HG03135 (cell line): Measurements from ENCODE around the gene TEX35.
"Not testable (repeated sequence)": the region's sequence is repeated elsewhere in the genome, so short reads cannot be mapped to it uniquely, and the experiment has no call there.

ENCODE experiments used
- ATAC-seq: cut with Tn5 transposase; IDR thresholded peaks from one replicate; pipeline ENCODE4 v1.9.1; 2021; ENCODE audit warnings: mild to moderate bottlenecking, moderate library complexity; ENCODE audit not compliant: unreplicated experiment

TEX35 gene

DNA sequence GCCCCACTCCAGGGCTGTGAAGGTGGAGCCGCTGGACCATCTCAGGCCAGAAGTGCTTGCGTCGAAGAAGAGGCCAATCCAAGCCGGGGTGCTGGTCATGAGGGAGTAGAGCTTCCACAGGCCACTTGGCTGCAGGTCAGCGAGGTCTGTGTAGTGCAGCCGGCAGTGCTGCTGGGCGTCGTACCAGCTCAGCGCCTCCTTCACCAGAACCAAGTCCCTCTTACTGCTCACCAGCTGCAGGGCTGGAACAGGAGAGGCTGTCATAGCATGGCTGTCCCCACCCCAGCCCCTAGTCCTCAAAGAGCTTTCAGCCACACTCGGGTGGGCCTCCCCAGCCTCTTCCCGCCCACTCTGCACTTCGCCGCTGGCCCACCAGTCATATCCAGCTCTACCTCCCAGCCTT lies 18.3 kb upstream of the TEX35 start:
- ATAC-seq, result no peak

DNA sequence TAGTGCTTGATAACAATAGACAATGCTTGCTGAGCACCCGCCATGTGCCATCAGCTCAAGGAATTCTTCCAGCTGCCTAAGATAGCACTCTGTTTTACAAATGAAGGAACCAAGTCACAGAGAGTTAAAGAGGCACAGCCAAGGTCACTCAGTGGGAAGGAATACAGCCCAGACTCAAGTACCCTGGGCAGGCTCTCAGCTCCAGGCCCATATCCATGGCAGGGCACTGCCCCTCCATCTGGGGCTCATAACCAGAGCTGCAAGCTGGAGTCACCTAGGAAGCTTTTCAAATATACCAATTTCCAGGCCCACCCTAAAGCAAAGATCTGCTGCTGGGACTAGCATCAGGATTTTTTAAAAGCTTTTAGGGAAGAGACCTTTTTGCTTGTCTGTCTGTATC lies 17.8 kb upstream of the TEX35 start:
- no peak for ATAC-seq

DNA sequence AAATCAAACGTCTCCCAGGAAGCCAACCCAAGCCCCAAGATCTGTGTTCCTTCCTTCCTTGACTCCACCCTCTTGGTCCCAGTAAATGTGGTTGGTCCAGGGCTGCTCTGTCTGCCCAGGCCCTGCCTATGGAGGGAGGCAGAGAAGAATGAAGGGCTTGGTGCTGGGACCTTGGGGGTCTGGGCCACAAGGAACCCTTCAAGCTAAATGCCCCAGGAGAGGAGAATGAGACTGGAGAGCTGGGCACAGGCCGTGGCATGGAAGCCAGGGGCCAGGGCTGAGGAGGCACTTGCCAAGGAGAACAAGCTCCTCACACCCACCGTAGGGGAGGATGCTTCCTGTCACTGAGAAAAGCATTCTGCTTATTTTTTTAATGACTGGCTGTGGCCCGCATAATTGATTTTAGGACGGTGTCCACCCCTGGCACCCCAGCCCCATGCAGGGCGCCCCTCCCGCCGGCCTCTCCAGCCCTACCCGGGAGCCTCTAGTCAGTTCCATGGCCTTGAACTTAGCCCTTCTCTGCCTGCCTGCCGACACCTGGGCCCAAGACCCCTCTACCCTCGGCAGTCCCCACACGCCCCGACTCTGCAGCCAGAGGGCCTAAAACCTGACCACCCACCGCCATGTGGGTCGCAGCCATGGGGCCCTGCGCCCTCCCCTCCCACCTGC lies 17.0 kb upstream of the TEX35 start:
- no peak for ATAC-seq

DNA sequence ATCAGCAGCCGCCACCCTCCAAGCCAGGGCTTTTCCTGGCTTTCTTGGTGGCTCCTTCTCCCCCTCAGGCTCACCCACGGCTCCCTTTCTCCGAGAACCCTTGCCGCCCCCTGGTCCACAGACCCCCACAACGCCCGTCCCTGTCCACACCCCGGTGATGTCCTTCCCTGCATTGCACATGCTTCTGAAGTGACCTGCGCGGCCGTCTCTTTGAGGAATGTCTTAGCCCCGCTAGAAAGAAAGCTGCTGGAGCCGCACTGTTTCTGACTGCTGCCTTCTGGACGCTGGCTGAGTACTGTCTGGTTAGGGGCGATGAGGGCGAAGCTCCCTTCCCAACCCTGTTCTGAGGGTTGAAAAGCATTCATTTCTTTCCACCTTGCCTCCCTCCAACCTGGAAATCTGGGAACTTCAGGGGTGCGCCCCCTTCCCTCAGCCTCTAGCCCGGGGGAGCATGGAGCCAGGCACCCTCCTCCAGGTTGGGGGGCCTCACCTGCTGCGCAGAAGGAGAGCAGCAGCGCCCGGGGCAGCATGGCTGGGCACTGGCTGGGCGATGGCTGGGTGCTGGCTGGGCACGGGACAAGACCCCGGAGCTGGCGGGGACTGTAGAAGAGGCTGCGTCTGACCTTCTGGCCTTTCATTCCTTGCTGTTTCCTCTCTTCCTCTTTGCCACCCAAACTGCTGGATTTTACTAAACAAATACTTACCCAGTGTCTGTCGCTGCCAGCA lies 16.3 kb upstream of the TEX35 start, which contains the start of gene CLEC20A:
Gene CLEC20A (minus strand): TSS at position 555 of the 726 bp plus-strand sequence. CDS start 25 bp downstream, at position 530.
- ATAC-seq, result no peak

DNA sequence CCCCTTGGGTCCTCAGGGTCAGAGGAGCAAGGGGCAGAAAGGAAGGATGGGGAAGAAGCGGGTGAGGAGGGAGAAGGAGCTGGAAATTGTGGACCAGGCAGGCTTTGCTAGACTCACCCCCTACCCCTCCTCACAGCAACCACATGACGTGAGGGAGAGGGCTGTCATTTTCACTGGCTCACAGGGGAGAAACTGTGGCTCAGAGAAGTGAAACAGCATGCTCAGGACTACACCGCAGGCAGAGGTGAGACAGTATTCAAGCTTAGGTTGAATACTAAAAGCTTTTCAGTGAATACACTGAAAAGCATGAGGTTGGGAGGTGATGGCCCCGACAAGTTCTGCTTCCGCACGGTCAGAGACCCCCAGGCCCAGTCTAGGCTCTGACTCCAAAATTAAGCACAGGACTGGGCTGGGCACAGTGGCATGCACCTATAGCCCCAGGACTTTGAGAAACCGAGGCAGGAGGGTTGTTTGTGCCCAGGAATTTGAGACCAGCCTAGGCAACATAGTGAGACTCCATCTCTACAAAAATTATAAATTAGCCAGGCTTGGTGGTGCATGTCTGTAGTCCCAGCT lies 14.9 kb upstream of the TEX35 start:
- ATAC-seq, result no peak

DNA sequence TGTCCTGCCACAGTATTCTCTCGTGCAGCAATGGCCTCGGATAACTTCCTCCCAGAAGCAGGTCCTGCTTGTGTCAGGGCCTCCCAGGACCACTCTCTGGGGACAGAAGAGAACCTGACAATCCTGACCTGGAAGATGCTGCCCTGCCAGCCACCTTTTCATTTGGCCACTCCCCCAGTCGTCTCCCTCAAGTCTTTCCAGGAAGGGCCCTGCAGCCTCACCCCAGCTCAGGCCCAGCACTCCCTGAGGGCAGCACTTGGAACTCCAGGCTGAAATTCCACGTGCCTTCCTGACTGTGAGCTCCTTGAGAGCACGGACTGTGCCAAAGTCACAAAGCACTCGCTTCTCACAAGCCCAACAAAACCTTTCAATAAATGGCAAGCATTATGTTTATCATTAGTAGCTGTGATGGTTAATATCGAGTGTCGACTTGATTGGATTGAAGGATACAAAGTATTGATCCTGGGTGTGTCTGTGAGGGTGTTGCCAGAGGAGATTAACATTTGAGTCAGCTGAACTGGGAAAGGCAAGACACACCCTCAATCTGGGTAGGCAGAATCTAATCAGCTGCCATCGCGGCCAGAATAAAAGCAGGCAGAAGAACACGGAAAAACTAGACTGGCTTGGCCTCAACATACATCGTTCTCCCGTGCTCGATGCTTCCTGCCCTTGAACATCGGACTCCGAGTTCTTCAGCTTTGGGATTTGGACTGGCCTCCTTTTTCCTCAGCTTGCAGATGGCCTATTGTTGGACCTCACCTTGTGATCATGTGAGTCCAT lies 13.8 kb upstream of the TEX35 start:
- no peak for ATAC-seq

DNA sequence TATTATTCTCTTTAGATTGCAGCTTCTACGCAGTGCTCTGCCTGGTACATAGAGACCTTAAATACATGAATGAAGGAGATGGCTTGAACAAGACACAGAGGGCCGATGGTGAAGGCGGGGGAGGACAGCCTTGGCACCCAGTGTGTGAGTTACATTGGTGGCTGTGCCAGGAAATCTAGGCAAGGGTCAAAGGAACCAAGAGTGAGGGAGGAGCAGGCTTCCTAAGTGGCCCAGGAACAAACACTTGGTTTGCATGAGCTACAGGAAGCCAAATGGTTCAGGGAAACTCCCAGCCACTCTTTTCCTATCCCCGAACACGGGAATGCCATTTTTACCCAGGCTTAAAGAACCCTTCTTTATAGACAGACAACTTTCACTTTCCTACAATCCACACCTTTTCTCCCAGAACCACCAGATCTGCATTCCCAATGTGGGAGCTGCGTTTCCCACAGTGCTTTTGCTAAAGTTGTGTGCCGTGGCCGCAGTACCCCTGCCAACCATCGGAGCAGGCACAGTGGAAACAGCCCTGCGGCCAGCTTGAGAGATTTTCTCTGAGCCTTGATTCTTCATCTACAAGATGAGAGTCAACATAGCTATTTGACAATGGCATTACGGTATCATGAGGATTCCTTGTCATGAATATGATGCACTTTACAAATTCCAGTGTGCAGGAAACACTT lies 12.7 kb upstream of the TEX35 start:
- ATAC-seq, result no peak

DNA sequence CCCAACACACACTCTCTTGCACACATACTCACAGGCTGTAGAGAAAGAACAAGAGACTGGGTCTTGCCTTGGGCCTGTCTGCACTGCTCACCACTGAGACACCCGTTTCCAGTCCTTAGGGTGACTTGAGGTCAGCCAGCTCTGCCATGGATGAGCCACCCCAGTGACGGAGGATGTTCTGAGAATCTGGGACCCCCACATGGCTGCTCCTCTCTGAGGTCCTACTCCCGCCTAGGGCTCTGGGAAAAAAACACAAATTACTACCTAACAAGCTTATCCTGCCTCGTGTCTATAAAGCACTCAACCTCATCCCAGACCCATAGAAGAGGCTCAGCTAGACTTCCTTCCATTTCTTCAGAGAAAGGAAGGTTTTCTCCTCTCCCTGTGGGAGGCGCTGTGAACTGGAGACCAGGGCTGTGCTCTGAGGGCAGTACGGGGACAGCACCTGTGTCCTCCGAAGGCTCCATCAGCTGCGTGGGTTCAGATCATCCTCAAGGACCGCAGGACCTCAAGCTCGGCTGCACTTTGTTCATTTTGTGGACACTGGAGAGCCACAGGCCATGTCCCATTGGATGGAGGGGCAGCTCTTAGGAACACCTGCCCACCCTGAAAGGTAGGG lies 11.9 kb upstream of the TEX35 start:
- no peak for ATAC-seq

DNA sequence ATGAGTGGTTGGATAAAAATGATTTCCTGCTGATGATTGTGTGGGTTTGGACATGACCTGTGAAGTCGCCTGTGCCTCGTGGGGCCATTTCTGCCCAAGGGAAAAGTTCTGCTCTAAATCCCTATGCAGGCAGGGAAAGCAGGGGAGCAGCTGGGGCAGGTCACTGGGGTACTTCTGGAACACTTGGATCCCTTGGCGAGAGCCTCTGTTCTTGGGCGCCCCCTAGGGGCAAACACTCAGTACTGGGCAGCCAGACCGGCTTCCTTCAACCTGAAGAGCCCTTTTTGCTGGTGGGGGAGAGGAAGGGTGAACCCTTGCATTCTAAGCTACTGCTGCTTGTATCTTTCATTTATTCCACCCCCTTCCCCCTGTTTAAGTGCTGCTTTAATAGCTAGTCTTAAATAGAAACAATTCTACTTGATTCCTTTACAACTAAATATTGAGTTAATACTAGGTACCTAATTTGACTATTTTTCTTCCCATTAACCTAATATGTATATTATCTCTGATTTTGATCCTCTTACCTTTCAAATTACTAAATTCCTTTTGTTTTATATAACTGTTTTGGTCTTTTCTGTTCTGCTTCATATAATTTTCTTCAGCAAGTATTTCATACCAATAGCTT lies 11.1 kb upstream of the TEX35 start:
- peak; percentile 78 for ATAC-seq

DNA sequence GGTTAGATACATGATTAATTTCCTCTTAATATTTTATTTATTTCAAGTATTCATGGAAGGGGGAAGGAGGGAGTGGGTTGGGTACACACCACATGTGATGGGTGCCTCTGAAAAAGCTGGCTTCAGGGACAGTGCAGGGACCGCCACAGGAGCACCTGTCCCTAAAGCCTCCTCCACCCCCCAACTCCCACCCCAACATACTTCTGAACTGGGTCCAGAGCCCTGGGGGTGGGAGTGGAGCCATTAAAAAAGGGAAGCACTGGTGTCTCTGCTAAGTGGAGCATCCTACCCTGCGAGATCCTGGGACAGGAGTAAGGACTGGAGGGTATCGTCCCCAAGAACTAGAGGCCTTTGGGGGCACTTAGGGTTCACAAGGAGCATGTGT lies 10.6 kb upstream of the TEX35 start:
- ATAC-seq, result no peak

DNA sequence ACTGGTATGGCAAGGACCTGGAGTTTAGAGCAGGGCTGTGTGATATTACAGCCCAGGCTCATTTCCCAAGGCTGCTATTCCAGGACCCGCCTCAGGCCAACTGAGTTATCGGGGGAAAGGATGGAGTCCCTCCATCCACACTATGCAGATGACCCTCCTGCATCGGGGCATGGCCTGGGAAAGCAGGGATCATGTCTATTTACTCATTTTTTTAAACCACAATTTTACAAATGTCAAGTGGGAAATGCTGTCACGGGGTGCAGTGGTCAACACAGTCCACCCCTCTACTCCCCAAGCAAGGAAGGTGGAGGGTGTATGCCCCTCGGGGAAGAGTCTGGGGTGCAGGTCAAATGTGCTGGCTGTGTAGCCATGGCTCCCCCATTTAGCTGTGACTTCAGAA lies 10.1 kb upstream of the TEX35 start:
- no peak for ATAC-seq

DNA sequence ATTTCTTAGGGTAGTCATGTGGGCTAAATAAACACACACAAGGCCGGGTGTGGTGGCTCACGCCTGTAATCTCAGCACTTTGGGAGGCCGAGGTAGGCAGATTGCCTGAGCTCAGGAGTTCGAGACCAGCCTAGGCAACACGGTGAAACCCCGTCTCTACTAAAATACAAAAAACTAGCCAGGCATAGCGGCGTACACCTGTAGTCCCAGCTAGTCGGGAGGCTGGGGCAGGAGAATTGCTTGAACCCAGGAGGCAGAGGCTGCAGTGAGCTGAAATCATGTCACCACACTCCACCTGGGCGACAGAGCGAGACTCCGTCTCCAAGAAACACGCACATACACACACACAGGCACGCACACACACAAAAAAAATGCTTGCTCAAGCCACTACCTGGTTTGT lies 9.6 kb upstream of the TEX35 start:
- not testable (repeated sequence) for ATAC-seq

DNA sequence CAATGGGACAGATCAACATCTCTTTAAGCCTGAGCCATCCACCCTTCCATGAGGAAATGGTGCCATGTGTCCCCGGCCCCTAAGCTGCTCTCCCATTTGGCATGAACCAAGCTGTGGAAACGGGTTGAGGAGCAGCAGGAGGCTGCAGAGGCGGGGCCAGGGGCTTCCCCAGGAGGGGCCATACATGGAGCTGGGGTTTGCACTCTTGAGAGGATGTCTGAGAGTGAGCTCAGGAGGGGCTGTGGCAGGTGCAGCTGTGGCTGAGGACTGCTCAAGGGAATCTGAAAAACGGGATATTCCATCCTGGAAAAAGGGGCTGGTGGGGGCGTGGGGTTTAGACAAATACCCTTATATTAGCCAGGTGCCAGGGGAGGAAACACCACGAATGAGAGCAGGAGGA lies 9.1 kb upstream of the TEX35 start:
- no peak for ATAC-seq

DNA sequence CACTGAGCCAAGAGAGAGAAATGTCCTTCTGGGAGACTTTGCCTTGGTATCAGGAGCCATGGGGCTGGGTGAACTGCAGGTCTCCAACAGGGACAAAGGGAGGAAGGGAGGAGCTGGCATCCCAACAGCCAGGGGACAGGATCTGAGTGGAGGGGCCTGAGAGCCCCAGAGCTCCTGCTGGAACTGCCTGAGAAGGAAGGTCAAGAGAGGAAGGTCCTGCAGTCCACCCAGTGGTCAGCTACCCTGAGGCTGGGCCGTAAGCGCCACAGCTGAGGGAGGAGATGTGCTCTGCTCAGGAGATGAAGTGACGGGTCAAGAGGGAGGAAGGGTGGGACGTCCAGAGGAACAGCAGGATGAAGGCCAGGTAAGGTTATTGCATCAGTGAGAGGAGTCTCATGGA lies 8.6 kb upstream of the TEX35 start:
- no peak for ATAC-seq

DNA sequence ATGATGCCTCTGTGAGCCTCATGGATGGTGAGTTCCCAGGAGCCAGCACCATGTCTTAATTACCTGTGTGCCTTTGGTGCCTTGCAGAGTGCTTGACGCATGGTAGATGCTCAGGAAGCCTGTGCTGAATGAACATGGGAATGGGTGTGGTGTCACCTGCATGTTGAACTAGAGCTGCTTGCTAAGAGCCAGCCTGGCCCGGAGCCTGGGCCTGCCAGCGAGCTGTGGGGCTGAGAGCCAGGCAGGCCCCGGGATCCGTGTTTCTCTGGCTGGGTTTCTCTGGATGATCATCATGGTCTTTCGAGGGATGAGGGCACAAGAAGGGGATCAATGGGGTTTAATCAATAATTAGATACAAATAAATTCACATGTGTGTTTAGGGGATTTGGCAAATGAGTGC lies 6.7 kb upstream of the TEX35 start:
- no peak for ATAC-seq

DNA sequence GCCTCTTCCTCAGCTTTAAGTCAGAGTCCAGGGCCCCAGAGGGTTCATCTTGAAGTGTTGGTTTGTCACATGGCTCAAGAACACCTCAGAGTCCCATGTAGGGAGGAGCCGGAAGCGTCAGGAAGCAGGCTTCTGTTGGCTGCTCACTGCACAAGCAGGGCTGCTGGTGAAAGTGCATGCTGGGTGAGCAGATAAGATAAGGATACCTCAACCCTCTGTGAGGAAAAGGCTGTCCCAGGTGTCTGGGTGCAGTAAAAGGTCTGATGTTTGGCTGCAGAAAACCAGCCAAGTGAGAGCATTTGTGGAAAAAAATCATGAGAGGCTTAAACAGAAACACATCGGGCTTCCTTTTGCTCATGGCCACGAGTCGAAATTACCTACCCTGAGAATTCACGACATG lies 6.2 kb upstream of the TEX35 start:
- ATAC-seq, result no peak

DNA sequence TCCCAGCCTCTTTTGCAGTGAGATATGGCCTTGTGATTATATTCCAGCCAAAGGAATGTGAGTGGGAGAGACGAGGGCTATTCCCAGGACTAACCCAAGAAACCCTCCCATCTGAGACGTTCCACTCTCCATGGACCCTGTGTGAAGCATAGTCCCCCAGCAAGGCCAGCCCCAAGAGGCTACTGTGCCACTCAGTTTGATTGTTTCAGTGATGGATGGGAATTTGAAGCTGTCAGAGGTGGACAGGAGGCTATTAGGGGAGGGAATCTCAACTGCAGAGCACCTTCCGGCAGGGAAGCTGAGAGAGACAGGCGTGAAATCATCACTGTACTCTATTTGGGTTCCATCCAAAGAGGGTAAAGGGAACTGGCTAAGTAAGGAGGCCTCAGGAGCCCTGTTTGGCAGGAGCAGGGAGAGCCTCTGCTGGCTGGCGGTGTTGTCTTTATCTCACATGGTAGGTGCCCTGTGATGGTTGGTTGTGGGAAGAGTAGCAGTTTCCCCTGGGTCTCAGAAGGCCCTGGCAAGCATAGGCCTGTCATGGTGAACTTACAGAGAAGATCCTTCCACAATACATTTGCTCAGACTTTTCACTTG lies 3.4 kb upstream of the TEX35 start:
- ATAC-seq, result no peak

DNA sequence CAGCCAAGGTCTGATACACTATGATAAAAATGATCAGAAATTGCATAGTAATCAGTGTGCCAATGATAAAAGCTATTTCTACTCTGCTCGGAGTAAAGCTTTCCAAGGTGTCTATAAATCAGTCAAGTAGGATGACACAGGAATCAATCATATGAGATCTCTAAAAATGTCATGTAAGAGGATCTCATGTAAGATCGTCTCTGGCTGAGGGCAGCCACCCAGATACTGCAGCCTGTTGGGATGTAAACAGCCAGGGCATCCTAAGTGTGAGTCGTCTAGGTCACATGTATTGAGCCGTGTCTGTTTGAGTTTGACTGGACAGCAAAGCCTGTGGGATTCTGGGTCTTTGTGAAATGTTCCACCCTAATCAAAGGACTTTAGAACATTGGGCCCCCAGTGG lies 2.8 kb upstream of the TEX35 start:
- no peak for ATAC-seq

DNA sequence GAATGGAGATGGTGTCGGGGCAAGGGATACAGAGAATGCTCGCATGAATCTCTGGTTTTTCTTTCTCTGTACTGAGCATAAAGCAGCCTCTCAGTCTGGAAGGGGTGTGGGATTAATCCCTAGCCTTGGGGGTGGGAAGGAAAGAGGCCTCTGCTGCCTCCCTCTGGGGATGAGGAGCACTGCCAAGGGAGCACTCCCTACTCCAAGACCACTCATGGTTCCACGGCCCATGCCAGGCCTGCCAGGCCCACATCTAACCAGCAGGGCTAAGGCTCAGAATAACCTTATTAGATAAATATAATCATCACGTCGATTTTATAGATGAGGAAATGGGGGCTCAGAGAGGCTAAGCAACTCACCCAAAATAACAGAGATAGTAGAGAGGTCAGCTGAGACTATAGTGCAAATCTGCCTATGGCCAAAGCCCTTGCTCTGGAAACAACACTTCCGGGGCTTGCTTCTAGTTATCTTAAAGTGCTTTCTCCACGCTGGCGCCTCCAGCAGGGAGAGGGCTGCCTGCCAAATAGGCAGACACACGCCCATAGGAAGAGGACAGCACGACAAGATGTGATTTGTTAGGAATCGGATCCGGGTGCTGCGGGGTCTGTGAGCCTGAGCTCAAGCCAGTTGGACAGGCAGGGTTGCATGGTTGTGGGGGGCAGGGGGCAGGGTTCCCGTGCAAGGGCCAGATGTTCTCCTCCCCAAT lies 522 bp downstream of the TEX35 start:
- ATAC-seq, result no peak
